SK-N-SH (cell line): ENCODE data around the gene BUB1. TPM values are rescaled to one million over a fixed set of nuclear protein-coding genes. Genes with fewer than 3 reads are reported as not detected.

Experiments
- CTCF ChIA-PET: fragments of 300-600, 350-600 bp; formaldehyde crosslinking; extraction: SDS; loops from one replicate; lab custom pipeline; 2021; lab: Yijun Ruan, JAX
- POLR2A ChIA-PET: fragments of 350-600 bp; sonication (Branson Sonifier 250); formaldehyde crosslinking; extraction: SDS; loops from one replicate; lab custom pipeline; 2020; ENCODE audit warnings: antibody characterized with exemption, inconsistent platforms; lab: Yijun Ruan, JAX
- DNase-seq: peaks from one replicate; pipeline ENCODE4 v3.0.0; 2012
- H2AFZ ChIP-seq: fragments of 200-600 bp; sonication (generic); 2 replicates; pipeline ENCODE4 v1.8.1; 2016; ENCODE audit warnings: antibody characterized with exemption, mild to moderate bottlenecking, low read depth
- H3F3A ChIP-seq: fragments of 200-600 bp; sonication (generic); replicated peaks from 2 replicates; pipeline ENCODE3; 2016; ENCODE audit warnings: antibody characterized with exemption, mild to moderate bottlenecking; ENCODE audit not compliant: insufficient read depth
- H3K27ac ChIP-seq, 2 experiments: fragments of 200-500 bp in 1 of 2; fragments of 200-600 bp in 1 of 2; sonication (Bioruptor generic) in 1 of 2; sonication (generic), shearing (Covaris generic) in 1 of 2; 2 replicates each; pipeline versions ENCODE4 v1.5.1 to v1.6.1; 2014 to 2016; ENCODE audit warnings: low read depth in 2 of 2, inconsistent platforms in 1 of 2, low read length in 1 of 2, mild to moderate bottlenecking in 1 of 2, mixed read lengths in 1 of 2
- H3K27me3 ChIP-seq: fragments of 200-600 bp; sonication (generic), shearing (Covaris generic); 2 replicates; pipeline ENCODE4 v1.6.1; 2016; ENCODE audit warnings: mixed run types; ENCODE audit not compliant: insufficient read depth
- H3K36me3 ChIP-seq, 2 experiments: fragments of 200-500 bp in 1 of 2; fragments of 200-600 bp in 1 of 2; sonication (Bioruptor generic) in 1 of 2; sonication (generic) in 1 of 2; replicated peaks in 1 of 2; 2 replicates each; pipeline versions ENCODE3 to v1.5.1; 2014 to 2016; ENCODE audit warnings: low read length in 1 of 2, mild to moderate bottlenecking in 1 of 2; ENCODE audit not compliant: insufficient read depth in 2 of 2, control insufficient read depth in 1 of 2
- H3K4me1 ChIP-seq, 2 experiments: fragments of 200-500 bp in 1 of 2; fragments of 200-600 bp in 1 of 2; sonication (Bioruptor generic) in 1 of 2; sonication (generic), shearing (Covaris generic) in 1 of 2; 2 replicates each; pipeline versions ENCODE4 v1.5.1 to v1.6.1; 2014 to 2016; ENCODE audit warnings: low read depth in 1 of 2, low read length in 1 of 2, mixed run types in 1 of 2; ENCODE audit not compliant: insufficient read depth in 2 of 2, control insufficient read depth in 1 of 2
- H3K4me2 ChIP-seq: fragments of 200-600 bp; sonication (generic), shearing (Covaris generic); 2 replicates; pipeline ENCODE4 v1.6.1; 2017; ENCODE audit warnings: mixed run types
- H3K4me3 ChIP-seq, 2 experiments: fragments of 200-500 bp in 1 of 2; fragments of 200-600 bp in 1 of 2; sonication (Bioruptor generic) in 1 of 2; sonication (generic), shearing (Covaris generic) in 1 of 2; 2 replicates each; pipeline versions ENCODE4 v1.5.1 to v1.8.1; 2014 to 2016; ENCODE audit warnings: low read depth in 2 of 2, inconsistent platforms in 1 of 2, low read length in 1 of 2, mild to moderate bottlenecking in 1 of 2, mixed read lengths in 1 of 2, moderate library complexity in 1 of 2
- H3K79me2 ChIP-seq: fragments of 200-600 bp; sonication (generic); 2 replicates; pipeline ENCODE4 v1.8.1; 2017; ENCODE audit warnings: mild to moderate bottlenecking; ENCODE audit not compliant: insufficient read depth
- H3K9ac ChIP-seq: fragments of 200-600 bp; sonication (generic); 2 replicates; pipeline ENCODE4 v1.6.1; 2017; ENCODE audit warnings: mixed run types
- H3K9me2 ChIP-seq: fragments of 200-600 bp; sonication (generic); 2 replicates; pipeline ENCODE4 v1.6.1; 2017; ENCODE audit warnings: mixed run types
- H3K9me3 ChIP-seq: fragments of 200-600 bp; sonication (generic); 2 replicates; pipeline ENCODE4 v1.6.1; 2017; ENCODE audit warnings: mixed run types, mild to moderate bottlenecking, moderate library complexity
- H4K20me1 ChIP-seq: fragments of 200-600 bp; sonication (generic); 2 replicates; pipeline ENCODE4 v1.6.1; 2017; ENCODE audit warnings: mild to moderate bottlenecking, mixed run types; ENCODE audit not compliant: insufficient read depth
- CHD2 ChIP-seq: fragments of 150-350 bp; IDR thresholded peaks from 2 replicates; pipeline ENCODE4 v1.6.1; 2018; ENCODE audit warnings: low read length; ENCODE audit not compliant: partially characterized antibody
- ELF1 ChIP-seq: IDR thresholded peaks from 2 replicates; pipeline ENCODE4 v1.4.0; 2012
- EP300 ChIP-seq, 2 experiments: IDR thresholded peaks; 2 replicates each; pipeline versions ENCODE4 v1.4.0 to v1.6.1; 2012; ENCODE audit warnings: borderline replicate concordance in 1 of 2, low read depth in 1 of 2, low read length in 1 of 2
- EZH2phosphoT487 ChIP-seq: fragments of 200-600 bp; sonication (generic); IDR thresholded peaks from 2 replicates; pipeline ENCODE4 v1.6.1; 2017; ENCODE audit warnings: low read depth, mixed run types, mild to moderate bottlenecking, antibody characterized with exemption, moderate library complexity, borderline replicate concordance
- FOXM1 ChIP-seq: IDR thresholded peaks from 2 replicates; pipeline ENCODE4 v1.4.0; 2012; ENCODE audit warnings: low read depth, mild to moderate bottlenecking
- GATA2 ChIP-seq: sonication (generic); formaldehyde crosslinking; IDR thresholded peaks from 2 replicates; pipeline ENCODE4 v1.5.0; 2020; ENCODE audit warnings: mild to moderate bottlenecking, missing genetic modification reagents
- JUND ChIP-seq: IDR thresholded peaks from 2 replicates; pipeline ENCODE4 v1.4.0; 2012
- MEF2A ChIP-seq: IDR thresholded peaks from 2 replicates; pipeline ENCODE4 v1.4.0; 2012; ENCODE audit warnings: low read depth, borderline replicate concordance
- MXI1 ChIP-seq: IDR thresholded peaks from 2 replicates; pipeline ENCODE4 v1.6.1; 2012; ENCODE audit warnings: mild to moderate bottlenecking, low read depth, low read length, improper control_type of control experiment
- NFIC ChIP-seq: IDR thresholded peaks from 2 replicates; pipeline ENCODE4 v1.4.0; 2012; ENCODE audit warnings: borderline replicate concordance
- NRF1 ChIP-seq: IDR thresholded peaks from 2 replicates; pipeline ENCODE4 v1.6.1; 2012; ENCODE audit warnings: low read depth, mild to moderate bottlenecking, low read length
- POLR2AphosphoS5 ChIP-seq: IDR thresholded peaks from 2 replicates; pipeline ENCODE4 v1.6.1; 2012; ENCODE audit warnings: low read depth, low read length
- RFX5 ChIP-seq: IDR thresholded peaks from 2 replicates; pipeline ENCODE4 v1.6.1; 2012; ENCODE audit warnings: mild to moderate bottlenecking, improper control_type of control experiment, low read length
- RXRA ChIP-seq: IDR thresholded peaks from 2 replicates; pipeline ENCODE4 v1.4.0; 2012; ENCODE audit warnings: low read depth, mild to moderate bottlenecking, borderline replicate concordance
- SIN3A ChIP-seq: IDR thresholded peaks from 2 replicates; pipeline ENCODE4 v1.6.1; 2012; ENCODE audit warnings: low read depth, mild to moderate bottlenecking, low read length, moderate library complexity, borderline replicate concordance
- TCF12 ChIP-seq: IDR thresholded peaks from 2 replicates; pipeline ENCODE4 v1.4.0; 2012
- WGBS: methylation state at CpG from one replicate; pipeline ENCODE4 v1.1.6; 2017; ENCODE audit warnings: low lambda C conversion rate; 5-methylcytosine and 5-hydroxymethylcytosine counted together
- polyA plus RNA-seq, 3 experiments: library from polyadenylated mRNA; depleted of rRNA; stranded (reverse); fragments of >200 nt; gene quantifications; 2 replicates each; pipeline ENCODE4 v1.2.3, GENCODE V29; 2012
- TF ChIP-seq, protein P1 (sequence below): fragments of 150-350 bp; IDR thresholded peaks from 2 replicates; pipeline ENCODE4 v1.6.1; 2016; ENCODE audit warnings: mild to moderate bottlenecking, low read depth, low read length
- TF ChIP-seq, protein P2 (sequence below): fragments of 200-600 bp; sonication (generic); IDR thresholded peaks from 2 replicates; pipeline ENCODE4 v1.6.1; 2017; ENCODE audit warnings: antibody characterized with exemption, mild to moderate bottlenecking, moderate library complexity
- TF ChIP-seq, protein P3 (sequence below): IDR thresholded peaks from 2 replicates; pipeline ENCODE4; 2012
- TF ChIP-seq, protein P4 (sequence below): IDR thresholded peaks from 2 replicates; pipeline ENCODE4 v1.4.0; 2012; ENCODE audit warnings: low read depth, borderline replicate concordance
- TF ChIP-seq, protein P5 (sequence below): IDR thresholded peaks from 2 replicates; pipeline ENCODE4 v1.4.0; 2012; ENCODE audit warnings: low read depth, borderline replicate concordance

Gene BUB1
- polyA plus RNA-seq, 1 of the 3 experiments (the other 2 are of a cell fraction) = 9.0 TPM

DNA sequence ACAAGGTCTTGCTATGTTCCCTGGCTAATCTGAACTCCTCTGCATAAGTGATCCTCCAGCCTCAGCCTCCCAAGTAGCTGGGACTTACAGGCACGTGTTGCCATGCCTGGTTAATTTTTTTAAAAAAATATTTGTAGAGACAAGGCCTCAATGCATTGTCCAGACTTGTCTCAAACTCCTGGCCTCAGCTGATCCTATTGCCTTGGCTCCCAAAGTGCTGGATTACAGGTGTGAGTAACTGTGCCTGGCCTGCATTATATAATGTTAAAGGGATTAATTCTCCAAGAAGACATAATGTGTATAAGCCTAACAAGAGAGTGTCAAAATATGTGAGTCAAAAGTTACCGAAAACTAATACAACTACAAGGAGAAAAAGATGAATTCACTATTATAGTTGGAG, 32.2 kb downstream of the BUB1 start:
- Histone ChIP-seq H3K9me2 (no peaks in the 10 kb centered on the region), H3K9ac (no peak overlapping the region), H4K20me1 (no peaks in the 10 kb centered on the region), H3K36me3 (peaks cover 23 to 55% of the 10 kb centered on the region in 2 experiments), H3K79me2 (peaks cover 41% of the 10 kb centered on the region; the same call in 1 of the 2 replicates)
- TF ChIP-seq RXRA = no peak
- TF ChIP-seq EP300 (IDR thresholded peaks at IDR 0.05; ENCODE audit: borderline replicate concordance in 1 of 2, low read depth in 1 of 2, low read length in 1 of 2) = no peak
- TF ChIP-seq, protein P1, sequence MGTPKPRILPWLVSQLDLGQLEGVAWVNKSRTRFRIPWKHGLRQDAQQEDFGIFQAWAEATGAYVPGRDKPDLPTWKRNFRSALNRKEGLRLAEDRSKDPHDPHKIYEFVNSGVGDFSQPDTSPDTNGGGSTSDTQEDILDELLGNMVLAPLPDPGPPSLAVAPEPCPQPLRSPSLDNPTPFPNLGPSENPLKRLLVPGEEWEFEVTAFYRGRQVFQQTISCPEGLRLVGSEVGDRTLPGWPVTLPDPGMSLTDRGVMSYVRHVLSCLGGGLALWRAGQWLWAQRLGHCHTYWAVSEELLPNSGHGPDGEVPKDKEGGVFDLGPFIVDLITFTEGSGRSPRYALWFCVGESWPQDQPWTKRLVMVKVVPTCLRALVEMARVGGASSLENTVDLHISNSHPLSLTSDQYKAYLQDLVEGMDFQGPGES = no peak
- no peak for TF ChIP-seq RFX5
- no peak for TF ChIP-seq CHD2
- no peak for TF ChIP-seq FOXM1
- TF ChIP-seq, protein P2, sequence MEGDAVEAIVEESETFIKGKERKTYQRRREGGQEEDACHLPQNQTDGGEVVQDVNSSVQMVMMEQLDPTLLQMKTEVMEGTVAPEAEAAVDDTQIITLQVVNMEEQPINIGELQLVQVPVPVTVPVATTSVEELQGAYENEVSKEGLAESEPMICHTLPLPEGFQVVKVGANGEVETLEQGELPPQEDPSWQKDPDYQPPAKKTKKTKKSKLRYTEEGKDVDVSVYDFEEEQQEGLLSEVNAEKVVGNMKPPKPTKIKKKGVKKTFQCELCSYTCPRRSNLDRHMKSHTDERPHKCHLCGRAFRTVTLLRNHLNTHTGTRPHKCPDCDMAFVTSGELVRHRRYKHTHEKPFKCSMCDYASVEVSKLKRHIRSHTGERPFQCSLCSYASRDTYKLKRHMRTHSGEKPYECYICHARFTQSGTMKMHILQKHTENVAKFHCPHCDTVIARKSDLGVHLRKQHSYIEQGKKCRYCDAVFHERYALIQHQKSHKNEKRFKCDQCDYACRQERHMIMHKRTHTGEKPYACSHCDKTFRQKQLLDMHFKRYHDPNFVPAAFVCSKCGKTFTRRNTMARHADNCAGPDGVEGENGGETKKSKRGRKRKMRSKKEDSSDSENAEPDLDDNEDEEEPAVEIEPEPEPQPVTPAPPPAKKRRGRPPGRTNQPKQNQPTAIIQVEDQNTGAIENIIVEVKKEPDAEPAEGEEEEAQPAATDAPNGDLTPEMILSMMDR = no peak
- TF ChIP-seq, protein P3, sequence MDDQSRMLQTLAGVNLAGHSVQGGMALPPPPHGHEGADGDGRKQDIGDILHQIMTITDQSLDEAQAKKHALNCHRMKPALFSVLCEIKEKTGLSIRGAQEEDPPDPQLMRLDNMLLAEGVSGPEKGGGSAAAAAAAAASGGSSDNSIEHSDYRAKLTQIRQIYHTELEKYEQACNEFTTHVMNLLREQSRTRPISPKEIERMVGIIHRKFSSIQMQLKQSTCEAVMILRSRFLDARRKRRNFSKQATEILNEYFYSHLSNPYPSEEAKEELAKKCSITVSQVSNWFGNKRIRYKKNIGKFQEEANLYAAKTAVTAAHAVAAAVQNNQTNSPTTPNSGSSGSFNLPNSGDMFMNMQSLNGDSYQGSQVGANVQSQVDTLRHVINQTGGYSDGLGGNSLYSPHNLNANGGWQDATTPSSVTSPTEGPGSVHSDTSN = no peak
- no peak for TF ChIP-seq TCF12
- no peak for TF ChIP-seq NFIC
- no peak for TF ChIP-seq POLR2AphosphoS5
- TF ChIP-seq MXI1 = no peak
- no peak for TF ChIP-seq EZH2phosphoT487
- TF ChIP-seq, all 33 proteins: peak for 0
- Histone ChIP-seq H3K27me3 (no peaks in the 10 kb centered on the region), H2AFZ (no peak overlapping the region), H3F3A (no peaks in the 10 kb centered on the region), H3K4me2 (no peak overlapping the region), H3K4me1 (no peaks in the 10 kb centered on the region), H3K27ac (no peak overlapping the region), H3K9me3 (no peaks in the 10 kb centered on the region), H3K4me3 (no peak overlapping the region)
- ChIA-PET POLR2A (no interaction called here), CTCF (interaction anchor here (0.5 kb wide), 1 partner anchor 580 kb away, joined by 3 read pairs; no protein-coding TSS in a partner anchor)
- no peak for DNase-seq
- WGBS = 96% methylated on average over 2 of the region's 2 CpGs

DNA sequence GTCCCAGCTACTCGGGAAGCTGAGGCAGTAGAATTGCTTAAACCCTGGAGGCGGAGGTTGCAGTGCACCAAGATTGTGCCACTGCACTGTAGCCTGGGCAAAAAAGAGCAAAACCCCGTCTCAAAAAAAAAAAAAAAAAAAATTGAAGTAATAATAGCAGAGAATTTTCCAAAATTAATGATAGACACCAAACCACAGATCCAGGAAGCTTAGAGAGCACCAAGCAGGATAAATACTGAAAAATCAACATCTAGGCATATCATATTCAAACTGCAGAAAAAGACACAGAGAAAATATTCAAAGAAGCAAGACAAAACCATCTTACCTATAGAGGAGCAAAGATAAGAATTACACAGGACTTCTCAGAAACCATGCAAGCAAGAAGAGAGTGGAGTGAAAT, 33.5 kb downstream of the BUB1 start:
- Histone ChIP-seq H3K9ac (no peak overlapping the region), H3K27me3 (no peaks in the 10 kb centered on the region), H3K4me2 (no peak overlapping the region), H3K27ac (no peak overlapping the region), H2AFZ (no peak overlapping the region), H3K9me2 (no peaks in the 10 kb centered on the region), H3K4me3 (no peak overlapping the region), H3K79me2 (peaks cover 41% of the 10 kb centered on the region; the same call in 1 of the 2 replicates), H3K4me1 (no peaks in the 10 kb centered on the region), H3K9me3 (no peaks in the 10 kb centered on the region), H3F3A (no peaks in the 10 kb centered on the region), H4K20me1 (no peaks in the 10 kb centered on the region), H3K36me3 (peaks cover 21 to 63% of the 10 kb centered on the region in 2 experiments)
- CTCF ChIA-PET = no interaction called here
- POLR2A ChIA-PET = no interaction called here
- 100% methylated on average over 3 of the region's 3 CpGs for WGBS
- DNase-seq = no peak
- TF ChIP-seq NRF1 (no peak), GATA2 (CRISPR knock-in tag) (no peak), FOXM1 (no peak), SIN3A (no peak), CHD2 (no peak), JUND (no peak), MEF2A (no peak), RFX5 (no peak), ELF1 (no peak)
- TF ChIP-seq, protein P4, sequence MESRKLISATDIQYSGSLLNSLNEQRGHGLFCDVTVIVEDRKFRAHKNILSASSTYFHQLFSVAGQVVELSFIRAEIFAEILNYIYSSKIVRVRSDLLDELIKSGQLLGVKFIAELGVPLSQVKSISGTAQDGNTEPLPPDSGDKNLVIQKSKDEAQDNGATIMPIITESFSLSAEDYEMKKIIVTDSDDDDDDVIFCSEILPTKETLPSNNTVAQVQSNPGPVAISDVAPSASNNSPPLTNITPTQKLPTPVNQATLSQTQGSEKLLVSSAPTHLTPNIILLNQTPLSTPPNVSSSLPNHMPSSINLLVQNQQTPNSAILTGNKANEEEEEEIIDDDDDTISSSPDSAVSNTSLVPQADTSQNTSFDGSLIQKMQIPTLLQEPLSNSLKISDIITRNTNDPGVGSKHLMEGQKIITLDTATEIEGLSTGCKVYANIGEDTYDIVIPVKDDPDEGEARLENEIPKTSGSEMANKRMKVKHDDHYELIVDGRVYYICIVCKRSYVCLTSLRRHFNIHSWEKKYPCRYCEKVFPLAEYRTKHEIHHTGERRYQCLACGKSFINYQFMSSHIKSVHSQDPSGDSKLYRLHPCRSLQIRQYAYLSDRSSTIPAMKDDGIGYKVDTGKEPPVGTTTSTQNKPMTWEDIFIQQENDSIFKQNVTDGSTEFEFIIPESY = no peak
- TF ChIP-seq, protein P5, sequence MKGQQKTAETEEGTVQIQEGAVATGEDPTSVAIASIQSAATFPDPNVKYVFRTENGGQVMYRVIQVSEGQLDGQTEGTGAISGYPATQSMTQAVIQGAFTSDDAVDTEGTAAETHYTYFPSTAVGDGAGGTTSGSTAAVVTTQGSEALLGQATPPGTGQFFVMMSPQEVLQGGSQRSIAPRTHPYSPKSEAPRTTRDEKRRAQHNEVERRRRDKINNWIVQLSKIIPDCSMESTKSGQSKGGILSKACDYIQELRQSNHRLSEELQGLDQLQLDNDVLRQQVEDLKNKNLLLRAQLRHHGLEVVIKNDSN = no peak
